NCI-H2227 treated with DMSO at 0.1 percent for 48 hours (cell line): ENCODE data around the gene C16orf86.
A peak's percentile ranks its signal among the peaks of the same experiment; 100 is the strongest.
"Not testable (repeated sequence)": the region's sequence is repeated elsewhere in the genome, so short reads cannot be mapped to it uniquely, and the experiment has no call there.

ENCODE experiments used
- DNase-seq: peaks from one replicate; lab custom pipeline; 2025; lab: John Stamatoyannopoulos, UW

The C16orf86 gene

GRCh38 chr16:67667453-67667816, 821 bp downstream of the C16orf86 start:
- DNase-seq: no peak

DNA sequence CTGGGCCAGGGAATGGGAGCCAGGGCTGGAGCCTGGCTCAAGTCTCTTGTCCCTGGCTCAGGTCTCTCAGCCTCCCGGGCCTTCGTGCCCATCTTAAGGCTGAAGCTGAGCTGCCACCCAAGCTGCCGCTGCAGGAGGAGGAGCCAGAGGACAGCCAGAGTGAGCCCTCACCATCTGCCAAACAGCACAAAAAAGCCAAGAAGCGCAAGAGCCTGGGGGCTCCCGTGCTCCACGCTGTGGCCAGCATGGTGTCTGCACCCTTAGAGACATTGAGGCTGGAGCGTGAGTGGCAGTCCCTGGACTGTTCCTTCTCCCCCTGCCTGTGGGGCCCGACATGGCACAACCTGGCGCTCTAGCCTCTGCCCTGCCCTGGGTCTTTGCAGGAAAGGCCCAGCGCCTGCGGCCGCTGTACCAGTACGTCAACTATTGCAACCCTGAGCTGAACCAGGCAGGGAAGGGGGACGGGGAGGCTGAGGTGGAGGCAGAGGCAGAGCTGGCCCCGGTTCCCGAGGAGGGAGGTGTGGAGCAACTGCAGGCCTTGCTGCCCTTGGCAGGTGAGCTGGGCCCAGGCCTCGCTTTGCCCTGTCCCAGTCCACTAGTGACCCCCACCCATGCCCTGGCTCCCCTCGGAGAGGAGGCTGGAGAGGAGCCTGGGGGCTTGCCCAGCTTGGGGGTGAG, 1.3 kb downstream of the C16orf86 start:
- DNase-seq: peak; percentile 78

- no peak for DNase-seq
Observed at GRCh38 chr16:67668495-67669157, 2.0 kb downstream of the C16orf86 start.

- no peak for DNase-seq
Observed at GRCh38 chr16:67669499-67670101, 3.0 kb downstream of the C16orf86 start.

GRCh38 chr16:67672306-67672705, 5.7 kb downstream of the C16orf86 start:
- DNase-seq: no peak

GRCh38 chr16:67672739-67673662, 6.4 kb downstream of the C16orf86 start:
- peak; percentile 23 for DNase-seq

GRCh38 chr16:67673712-67674580, 7.3 kb downstream of the C16orf86 start:
- no peak for DNase-seq

GRCh38 chr16:67674851-67675578, 8.4 kb downstream of the C16orf86 start:
- no peak for DNase-seq

DNA sequence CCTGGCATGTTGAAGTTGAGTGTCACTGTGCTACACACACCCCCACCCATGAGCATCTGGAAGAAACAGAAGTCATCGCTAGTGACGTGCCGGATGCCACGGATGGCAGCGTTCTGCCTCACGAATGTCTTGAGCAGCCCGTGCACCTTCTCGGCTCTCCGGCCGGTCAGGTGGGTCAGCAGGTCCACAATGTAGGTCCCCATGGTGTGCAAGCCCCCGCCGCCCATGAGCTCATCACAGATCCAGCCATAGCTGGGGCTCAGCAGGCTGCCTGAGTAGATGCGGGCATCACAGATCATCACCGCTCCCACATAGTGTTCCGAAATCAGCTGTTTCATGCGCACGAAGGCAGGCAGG, 8.9 kb downstream of the C16orf86 start:
- DNase-seq: no peak

DNA sequence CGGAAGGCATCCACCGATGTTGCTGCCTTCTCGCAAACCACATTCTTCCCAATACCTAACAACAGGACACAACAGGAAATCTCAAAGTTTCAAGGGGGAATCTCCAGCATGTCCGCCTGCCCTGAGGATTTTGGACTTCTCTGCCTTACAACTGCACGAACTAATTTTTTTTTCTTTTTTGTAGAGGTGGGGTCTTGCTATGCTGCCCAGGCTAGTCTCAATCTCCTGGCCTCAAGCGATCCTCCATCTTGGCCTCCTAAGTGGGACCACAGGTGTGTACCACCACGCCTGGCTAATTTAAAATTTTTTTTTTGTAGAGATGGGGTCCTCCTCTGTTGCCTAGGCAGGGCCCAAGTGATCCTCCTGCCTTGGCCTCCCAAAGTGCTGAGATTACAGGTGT, 9.4 kb downstream of the C16orf86 start:
- DNase-seq: no peak

DNA sequence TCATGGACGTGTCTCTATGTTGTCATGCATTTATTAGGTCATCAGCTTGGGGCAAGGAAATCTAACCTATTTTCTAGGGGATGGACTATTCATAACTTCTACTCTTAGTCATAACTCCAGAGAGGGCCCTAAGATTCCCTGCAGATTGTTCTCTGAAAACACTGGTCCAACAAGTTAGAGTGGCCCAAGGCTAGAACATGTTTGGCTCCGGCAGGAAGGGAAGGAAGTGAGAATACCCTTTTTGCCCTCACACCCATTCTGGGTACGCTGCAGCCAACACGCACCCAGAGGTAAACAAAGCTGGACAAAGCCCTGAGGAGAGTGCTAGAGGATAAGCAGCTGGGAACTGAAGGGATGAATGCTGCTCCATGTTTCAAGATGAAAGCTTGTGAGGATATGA, 9.9 kb downstream of the C16orf86 start:
- DNase-seq: no peak

- no peak for DNase-seq
Observed at GRCh38 chr16:67676939-67677338, 10.3 kb downstream of the C16orf86 start.

DNA sequence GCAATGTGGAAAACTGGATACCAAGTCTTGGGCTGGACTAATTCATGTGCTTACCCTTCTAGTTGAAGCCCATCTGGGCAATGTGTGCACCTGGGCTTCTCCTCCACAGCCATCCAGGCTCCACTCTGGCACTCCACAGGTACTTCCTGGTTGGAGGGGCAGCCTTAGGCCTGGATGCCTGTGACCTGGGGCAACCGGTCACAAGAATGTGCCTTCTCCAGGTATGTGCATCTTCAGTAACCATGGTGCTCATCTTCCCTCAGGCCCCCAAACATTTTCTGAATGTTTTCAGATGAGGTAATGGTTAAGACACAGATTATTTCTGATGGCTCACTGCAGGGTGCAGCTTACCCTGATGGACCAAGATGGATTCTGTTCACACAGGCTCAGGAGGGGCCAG, 11.1 kb downstream of the C16orf86 start:
- DNase-seq: no peak

DNA sequence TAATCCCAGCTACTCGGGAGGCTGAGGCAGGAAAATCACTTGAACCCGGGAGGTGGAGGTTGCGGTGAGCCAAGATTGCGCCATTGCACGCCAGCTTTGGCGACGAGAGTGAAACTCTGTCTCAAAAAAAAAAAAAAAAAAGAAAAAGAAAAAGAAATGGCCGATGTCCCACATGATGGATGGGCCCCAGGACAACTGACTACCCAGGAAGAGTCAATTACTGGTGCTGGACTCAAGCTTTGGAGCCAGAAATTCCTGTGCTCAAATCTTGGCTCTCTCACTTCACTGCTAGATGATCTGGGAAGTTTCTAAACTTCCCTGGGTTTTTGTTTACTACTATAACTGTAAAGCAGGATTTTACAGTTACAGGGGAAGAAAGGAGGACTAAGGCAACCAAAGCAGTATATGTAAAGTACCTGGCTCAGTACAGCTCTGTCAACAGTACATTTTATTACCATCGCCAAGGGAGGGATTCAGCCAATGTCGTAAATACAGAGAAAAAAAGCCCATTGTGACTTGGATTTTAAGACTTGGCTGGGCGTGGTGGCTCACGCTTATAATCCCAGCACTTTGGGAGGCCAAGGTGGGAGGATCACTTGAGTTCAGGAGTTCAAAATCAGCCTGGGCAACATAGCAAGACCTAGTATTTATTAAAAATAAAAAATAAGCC, 11.9 kb downstream of the C16orf86 start:
- DNase-seq: no peak

DNA sequence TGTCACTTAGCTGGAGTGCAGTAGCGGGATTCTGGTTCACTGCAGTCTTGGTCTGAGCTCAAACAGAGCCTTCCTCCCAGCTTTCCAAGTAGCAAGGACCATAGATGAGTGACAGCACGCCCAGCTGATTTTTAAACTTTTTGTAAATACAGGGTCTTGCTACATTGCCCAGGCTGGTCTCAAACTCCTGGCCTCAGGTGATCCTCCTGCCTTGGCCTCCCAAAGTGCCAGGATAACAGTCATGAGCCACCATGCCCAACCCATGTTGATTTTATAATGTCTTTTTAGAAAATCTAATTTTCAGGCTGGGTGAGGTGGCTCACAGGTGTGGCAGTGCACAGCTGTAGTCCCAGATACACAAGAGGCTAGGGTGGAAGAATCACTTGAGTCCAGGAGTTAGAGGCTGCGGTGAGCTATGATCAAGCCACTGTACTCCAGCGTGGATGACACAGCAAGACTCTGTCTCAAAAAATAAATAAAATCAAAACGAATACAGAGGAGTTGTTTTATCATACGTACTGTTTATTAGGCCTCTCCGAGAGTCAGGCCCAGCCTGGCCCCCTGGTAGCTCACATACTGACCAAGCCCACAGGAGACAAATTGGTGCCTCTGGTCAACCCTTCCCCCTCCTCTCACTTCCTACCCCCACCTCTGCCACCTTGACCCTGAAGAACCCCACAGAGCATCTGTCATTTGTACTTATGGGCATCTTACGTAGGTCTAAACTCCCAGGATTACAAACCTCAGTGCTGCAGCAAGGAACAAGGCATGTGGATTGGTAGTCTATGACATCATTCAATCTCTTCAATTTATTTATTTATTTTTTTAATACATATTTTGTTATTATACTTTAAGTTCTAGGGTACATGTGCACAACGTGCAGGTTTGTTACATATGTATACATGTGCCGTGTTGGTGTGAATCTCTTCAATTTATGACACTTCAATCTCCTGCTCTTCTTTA, 13.6 kb downstream of the C16orf86 start:
- DNase-seq: no peak

DNA sequence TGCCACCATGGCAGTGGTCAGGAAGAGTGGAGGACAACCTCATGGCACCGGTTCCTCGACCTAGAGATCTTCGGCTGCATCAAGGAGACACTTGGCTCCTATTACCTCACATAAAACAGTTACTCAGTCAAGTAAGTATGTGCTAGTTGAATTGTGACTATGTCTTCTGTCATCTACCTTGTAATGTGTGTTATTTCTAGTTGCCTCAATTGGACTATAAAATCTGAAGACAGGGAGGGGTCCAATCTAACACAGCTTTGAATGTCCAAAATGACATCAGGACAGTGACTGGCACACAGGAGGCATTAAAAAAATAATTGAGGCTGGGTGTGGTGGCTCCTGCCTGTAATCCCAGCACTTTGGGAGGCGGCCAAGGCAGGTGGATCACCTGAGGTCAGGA, 17.2 kb downstream of the C16orf86 start:
- DNase-seq: no peak

DNA sequence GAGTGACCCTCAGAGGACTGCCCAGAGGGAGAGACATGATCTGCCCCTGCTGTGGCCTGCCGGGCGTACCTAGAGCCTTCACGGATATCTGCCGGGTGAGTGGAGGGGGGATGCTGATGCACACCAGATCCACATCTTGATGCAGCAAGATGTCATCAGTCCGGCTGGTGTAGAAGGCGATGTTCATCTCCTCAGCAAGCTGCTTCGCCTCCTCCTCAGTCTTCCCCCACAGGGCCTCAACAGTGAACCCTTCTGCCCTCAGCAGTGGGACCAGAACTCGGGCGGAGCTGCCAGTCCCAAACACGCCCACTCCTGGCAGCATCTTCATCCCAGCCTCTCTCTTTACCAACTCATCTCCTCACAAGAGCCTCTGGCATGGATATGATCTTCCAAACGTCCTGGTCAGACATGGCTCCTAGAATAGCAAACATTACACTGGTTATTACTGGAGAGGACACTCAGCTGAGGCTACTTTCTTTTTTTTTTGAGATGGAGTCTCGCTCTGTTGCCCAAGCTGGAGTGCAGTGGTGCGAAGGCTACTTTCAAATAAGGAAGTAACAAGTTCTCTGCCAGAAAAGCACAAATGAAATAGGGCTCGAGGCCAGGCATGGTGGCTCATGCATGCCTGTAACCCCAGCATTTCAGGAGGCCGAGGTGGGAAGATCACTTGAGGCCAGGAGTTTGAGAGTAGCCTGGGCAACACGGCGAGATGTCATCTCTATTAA, 18.9 kb downstream of the C16orf86 start:
- no peak for DNase-seq

DNA sequence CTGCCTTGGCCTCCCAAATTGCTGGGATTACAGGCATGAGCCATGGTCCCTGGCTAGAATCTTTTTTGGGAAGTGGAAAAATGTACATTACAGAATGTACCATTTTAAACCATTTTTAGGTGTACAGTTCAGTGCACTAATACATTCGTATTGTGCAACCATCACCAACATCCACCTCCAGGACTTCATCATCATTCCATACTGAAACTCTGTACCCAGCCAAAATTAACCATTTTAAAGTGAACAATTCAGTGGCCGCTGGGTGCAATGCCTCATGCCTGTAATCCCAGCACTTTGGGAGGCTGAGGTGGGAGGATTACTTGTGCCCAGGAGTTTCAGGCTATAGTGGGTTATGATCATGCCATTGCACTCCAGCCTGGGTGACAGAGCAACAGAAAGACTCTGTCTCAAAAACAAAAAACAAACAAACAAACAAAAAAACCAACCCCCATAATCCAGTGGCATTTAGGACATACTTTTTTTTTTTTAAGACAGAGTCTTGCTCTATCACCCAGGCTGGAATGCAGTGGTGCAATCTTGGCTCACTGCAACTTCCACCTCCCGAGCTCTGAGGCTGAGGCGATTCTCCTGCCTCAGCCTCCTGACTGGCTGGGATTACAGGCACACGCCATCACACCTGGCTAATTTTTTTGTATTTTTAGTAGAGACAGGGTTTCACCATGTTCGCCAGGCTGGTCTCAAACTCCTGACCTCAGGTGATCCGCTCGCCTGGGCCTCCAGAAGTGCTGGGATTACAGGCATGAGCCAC, 27.1 kb downstream of the C16orf86 start:
- DNase-seq: not testable (repeated sequence)
